NCI-H774 (cell line): Measurements from ENCODE around the gene TMF1.

Source experiments
- DNase-seq: peaks from one replicate; lab custom pipeline; 2025; lab: John Stamatoyannopoulos, UW

Gene TMF1

DNA sequence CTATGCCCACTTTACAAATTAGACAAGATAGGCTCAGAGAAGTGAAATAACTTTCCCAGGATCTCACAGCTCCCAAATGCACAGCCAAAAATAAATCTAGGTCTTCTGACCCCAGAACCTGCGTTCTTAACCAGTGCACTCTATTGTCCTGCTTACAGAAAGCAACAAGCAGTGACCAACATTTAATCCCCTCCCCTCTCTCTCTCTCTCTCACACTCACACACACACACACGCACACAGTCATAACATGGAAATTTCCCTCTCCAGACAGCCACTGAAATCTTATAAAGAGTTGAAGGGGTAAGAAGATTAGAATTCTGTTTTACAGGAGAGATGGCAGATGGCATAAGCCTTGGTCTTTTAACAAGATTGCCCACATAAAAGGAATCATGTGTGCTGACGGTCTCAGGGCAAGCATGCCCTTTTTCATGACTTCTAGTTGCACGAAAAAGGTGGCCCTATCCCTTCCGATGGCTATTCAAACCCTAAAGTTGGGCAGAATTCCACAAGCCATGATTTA, 68.1 kb downstream of the TMF1 start:
- DNase-seq = no peak

DNA sequence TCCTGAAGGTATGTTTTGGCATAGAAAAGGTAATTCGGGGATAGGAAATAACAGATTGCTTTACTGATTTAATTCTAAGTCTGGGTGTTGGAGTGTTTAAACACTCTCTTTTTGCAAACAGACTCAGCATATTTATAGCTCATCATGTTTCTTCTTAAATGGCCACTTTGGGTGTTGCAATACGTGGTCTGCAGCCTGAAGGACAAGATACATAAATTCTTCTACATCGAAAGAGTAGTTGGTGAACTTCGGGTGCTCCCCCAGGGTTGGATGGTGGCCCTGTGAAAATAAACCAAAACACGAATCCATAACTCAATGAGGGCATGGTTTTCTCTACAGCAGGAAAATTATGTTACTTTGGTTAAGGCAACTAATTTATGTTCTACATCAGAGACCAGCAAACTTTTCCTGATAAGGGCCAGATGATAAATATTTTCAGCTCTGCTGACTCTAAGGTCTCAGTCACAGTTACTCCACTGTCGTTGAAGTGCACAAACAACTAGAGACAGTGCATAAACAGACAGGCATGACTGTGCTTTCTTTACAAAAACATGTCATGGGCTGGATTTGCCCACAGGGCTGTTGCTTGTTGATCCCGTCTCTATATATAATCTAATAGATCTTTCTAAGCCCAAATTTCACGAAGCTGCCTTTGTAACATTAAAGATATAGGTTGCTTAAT, 74.5 kb downstream of the TMF1 start:
- no peak for DNase-seq

DNA sequence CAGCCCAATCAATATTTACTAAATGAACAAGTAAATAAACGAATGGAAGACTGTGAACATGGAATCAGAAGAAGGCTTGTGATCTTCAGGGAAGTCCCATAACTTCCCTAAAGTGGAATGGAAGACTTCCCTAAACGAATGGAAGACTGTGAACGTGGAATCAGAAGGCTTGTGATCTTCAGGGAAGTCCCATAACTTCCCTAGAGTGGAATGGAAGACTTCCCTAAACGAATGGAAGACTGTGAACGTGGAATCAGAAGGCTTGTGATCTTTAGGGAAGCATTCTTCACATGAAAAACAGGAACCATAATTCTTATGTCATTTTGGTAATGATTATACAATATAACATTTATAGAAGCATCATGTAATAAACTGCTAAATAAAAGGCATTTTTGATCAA, 77.4 kb downstream of the TMF1 start:
- no peak for DNase-seq

DNA sequence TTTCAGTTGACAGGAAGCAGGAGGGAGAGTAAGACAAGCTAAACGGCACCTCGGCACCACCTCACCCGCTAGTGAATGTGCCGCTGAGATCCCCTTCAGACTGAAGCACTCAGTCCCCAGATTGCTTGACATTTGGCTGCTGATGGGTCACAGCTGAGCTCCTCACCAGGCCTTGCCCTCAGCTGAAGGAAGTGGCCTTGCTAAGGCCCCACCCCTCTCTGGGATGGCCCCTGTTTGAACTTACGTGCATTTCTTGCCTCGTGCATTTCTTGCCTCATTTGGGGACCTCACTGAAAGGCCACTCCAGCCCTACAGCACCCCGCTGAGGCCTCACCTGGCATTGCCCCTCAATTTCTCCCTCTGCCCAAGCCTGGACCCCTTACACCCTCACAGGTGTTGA, 78.5 kb downstream of the TMF1 start:
- no peak for DNase-seq

DNA sequence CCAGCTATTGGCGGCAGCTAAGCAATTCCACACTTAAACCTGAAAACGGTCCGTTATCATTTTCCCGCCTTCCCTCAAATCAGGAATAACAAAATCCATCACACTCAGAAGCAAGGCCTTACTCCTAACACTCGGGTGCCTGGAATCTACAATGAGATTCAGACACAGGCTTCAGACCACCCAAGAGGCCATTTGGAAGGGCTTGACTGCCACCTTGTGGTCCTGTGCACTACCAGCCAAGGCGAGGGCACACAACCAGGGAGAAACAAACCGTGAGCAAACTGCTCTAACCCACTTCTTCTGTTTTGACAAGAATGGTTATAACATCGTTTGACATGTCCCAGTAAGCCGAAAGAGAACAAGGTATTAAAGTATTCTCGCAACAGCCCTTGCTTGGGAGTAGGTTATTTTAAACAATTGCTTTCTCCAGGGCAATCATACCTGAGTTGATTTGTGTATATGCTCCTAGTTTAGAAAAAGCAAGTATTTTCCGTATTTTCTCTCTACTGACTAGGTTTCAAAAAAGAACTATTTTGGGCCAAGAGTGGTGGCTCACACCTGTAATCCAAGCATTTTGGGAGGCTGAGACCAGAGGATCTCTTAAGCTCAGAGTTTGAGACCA, 79.7 kb downstream of the TMF1 start:
- peak; percentile 38 for DNase-seq
